ENCODE data around the gene MAPK1IP1L.

Gene MAPK1IP1L

DNA sequence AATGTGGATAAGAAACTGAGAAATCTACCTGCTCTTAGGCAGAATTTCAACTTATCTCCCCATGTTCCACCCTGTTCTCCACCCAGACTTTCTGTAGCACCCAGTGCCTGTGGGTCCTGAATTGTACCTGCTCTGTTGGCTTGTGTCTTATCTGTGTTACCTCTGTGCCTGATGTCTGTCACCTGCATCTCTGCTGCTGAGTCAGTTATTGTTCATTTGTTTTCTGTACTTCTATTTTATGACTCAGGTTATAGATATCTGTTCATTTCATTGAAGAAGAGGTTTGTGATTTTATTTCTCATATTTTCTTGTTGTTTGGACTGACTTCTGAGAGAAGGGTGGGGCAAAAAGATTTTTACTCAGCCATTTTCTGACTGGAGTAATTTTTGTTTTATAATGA is 12.7 kb upstream of the MAPK1IP1L start:
- no peak for DNase-seq (ENCODE audit: extremely low spot score)
- ChIA-PET CTCF (interaction anchor here (0.9 to 6.4 kb wide), 3 partner anchors 11 to 13 kb away, joined by 3 to 40 read pairs (median 4); partner anchors contain the start of genes MAPK1IP1L, SOCS4 and WDHD1), POLR2A (interaction anchor here (1.0 kb wide), 1 partner anchor 12 kb away, joined by 4 read pairs; the partner anchor contains the start of gene MAPK1IP1L)
- TF ChIP-seq, protein P1, sequence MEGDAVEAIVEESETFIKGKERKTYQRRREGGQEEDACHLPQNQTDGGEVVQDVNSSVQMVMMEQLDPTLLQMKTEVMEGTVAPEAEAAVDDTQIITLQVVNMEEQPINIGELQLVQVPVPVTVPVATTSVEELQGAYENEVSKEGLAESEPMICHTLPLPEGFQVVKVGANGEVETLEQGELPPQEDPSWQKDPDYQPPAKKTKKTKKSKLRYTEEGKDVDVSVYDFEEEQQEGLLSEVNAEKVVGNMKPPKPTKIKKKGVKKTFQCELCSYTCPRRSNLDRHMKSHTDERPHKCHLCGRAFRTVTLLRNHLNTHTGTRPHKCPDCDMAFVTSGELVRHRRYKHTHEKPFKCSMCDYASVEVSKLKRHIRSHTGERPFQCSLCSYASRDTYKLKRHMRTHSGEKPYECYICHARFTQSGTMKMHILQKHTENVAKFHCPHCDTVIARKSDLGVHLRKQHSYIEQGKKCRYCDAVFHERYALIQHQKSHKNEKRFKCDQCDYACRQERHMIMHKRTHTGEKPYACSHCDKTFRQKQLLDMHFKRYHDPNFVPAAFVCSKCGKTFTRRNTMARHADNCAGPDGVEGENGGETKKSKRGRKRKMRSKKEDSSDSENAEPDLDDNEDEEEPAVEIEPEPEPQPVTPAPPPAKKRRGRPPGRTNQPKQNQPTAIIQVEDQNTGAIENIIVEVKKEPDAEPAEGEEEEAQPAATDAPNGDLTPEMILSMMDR (IDR thresholded peaks at IDR 0.05; ENCODE audit: control extremely low read depth, extremely low read depth, low read depth, missing control alignments) = no peak

- TF ChIP-seq, protein P1 (IDR thresholded peaks at IDR 0.05; ENCODE audit: control extremely low read depth, extremely low read depth, low read depth, missing control alignments) = no peak
- ChIA-PET POLR2A (no interaction called here), CTCF (no interaction called here)
- no peak for DNase-seq (ENCODE audit: extremely low spot score)
Observed at GRCh38 chr14:55043528-55043927, 7.9 kb upstream of the MAPK1IP1L start.

DNA sequence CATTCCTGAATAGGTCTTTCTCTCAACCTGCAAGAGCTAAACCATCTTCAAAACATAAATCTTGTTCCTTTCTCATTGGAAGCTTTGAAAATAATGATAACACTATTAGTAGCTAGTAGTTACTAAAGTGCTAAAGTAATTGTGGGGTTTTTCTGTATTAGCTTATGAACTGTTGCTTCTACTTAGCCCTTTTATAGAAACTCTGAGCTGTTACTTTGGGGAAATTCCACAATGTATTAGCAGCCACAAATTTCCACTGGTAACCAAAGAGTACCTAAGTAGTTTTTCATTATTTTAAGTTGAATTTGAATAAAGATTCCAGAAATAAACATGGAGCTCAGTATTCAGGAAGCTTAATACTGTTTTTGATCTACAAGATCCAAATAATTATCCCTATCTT is 6.4 kb upstream of the MAPK1IP1L start:
- ChIA-PET CTCF (interaction anchor here (1.0 to 2.0 kb wide), 5 partner anchors 10 to 44 kb away, joined by 6 to 7 read pairs (median 6); partner anchors contain the start of genes SOCS4 and WDHD1), POLR2A (interaction anchor here (1.0 kb wide), 1 partner anchor 146 kb away, joined by 3 read pairs; the partner anchor contains the start of gene DLGAP5)
- no peak for DNase-seq (ENCODE audit: extremely low spot score)
- TF ChIP-seq, protein P1 (IDR thresholded peaks at IDR 0.05; ENCODE audit: control extremely low read depth, extremely low read depth, low read depth, missing control alignments) = no peak

DNA sequence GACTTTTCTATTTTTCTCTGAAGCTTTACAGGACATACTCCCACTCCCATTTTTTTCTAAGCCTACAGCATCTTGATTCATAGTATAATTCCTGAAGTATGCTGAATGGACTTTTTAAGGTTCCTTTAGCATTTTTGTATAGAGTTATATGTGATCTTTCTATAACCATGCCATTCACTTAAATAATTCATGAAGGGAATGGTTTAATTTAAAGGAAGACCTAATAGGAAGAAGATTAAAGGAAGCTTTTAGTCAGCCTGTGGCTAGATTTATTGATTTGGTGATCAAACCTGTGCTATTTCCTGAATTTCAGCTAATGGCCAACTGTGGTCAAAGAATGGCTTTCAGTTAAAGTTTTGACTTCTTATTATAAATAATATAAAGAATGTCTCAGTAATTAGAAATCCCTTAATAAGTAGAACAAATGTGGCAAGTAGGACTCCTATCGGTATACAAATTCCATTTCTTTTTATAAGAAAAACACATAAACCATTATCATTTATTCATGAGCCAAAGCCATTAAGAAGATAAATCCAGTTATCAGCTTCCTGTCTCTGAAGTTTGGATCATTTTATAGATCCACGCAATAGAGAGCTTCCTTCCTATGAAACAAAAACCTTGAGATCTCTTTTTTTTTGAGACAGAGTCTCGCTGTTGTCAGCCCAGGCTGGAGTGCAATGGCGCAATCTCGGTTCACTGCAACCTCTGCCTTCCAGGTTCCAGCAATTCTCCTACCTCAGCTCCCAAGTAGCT is 4.0 kb upstream of the MAPK1IP1L start:
- no peak for DNase-seq (ENCODE audit: extremely low spot score)
- POLR2A ChIA-PET = no interaction called here
- TF ChIP-seq, protein P1 (IDR thresholded peaks at IDR 0.05; ENCODE audit: control extremely low read depth, extremely low read depth, low read depth, missing control alignments) = no peak
- CTCF ChIA-PET = interaction anchor here (0.7 to 1.4 kb wide), 5 partner anchors 17 to 307 kb away, joined by 3 to 4 read pairs (median 3); no protein-coding TSS in a partner anchor

GRCh38 chr14:55048900-55049436 is 2.5 kb upstream of the MAPK1IP1L start:
- DNase-seq (ENCODE audit: extremely low spot score) = no peak
- ChIA-PET POLR2A (no interaction called here), CTCF (interaction anchor here (0.8 to 1.1 kb wide), 3 partner anchors 11 to 21 kb away, joined by 3 to 4 read pairs (median 3); no protein-coding TSS in a partner anchor)
- TF ChIP-seq, protein P1 (IDR thresholded peaks at IDR 0.05; ENCODE audit: control extremely low read depth, extremely low read depth, low read depth, missing control alignments) = no peak

DNA sequence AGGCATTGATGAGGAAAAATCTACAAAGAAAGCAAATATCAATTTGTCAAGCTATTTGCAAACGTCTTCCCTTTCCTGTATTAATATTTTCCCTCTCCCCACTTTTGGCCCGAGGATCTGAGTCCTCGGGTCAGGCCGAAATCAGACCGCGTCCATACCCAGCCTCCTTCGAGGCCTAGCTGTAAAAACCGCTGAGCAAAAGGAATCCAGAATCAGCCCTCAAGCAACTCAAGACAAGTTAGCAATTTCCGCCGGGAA is 353 bp upstream of the MAPK1IP1L start:
- ChIA-PET CTCF (interaction anchor here (0.7 to 4.1 kb wide), 39 partner anchors 9 to 386 kb away, joined by 3 to 43 read pairs (median 5); partner anchors contain the start of genes SOCS4 and WDHD1), POLR2A (interaction anchor here (0.5 to 1.4 kb wide), 8 partner anchors 8 to 1440 kb away, joined by 3 to 7 read pairs (median 4); partner anchors contain the start of genes SOCS4 and WDHD1)
- TF ChIP-seq, protein P1 (IDR thresholded peaks at IDR 0.05; ENCODE audit: control extremely low read depth, extremely low read depth, low read depth, missing control alignments) = no peak
- no peak for DNase-seq (ENCODE audit: extremely low spot score)
